SU-DHL-6 (cell line): ENCODE results near the gene ATCAY.

Experiments
- CTCF ChIP-seq: fragments of 200-600 bp; sonication (generic); IDR thresholded peaks from one replicate; pipeline ENCODE4 v1.5.1; 2017; ENCODE audit warnings: antibody characterized with exemption, mild to moderate bottlenecking, low read length, moderate library complexity; ENCODE audit not compliant: insufficient read depth, poor library complexity, severe bottlenecking
- EZH2phosphoT487 ChIP-seq: fragments of 200-600 bp; sonication (generic), shearing (Covaris generic); conservative IDR thresholded peaks from 2 replicates; pipeline ENCODE4 v1.6.1; 2018; ENCODE audit warnings: mild to moderate bottlenecking, antibody characterized with exemption, low read length, moderate library complexity, mixed read lengths

- no peak for TF ChIP-seq CTCF
- TF ChIP-seq EZH2phosphoT487: no peak
Measured at GRCh38 chr19:3882041-3882384, 1.5 kb downstream of the ATCAY start.
